Upper lobe of left lung (tissue), 4 donors: ENCODE results near the gene INTS2.

Source experiments
- POLR2A ChIP-seq, 4 donors: fragments of 450-650 bp; IDR thresholded peaks; one replicate each; pipeline ENCODE4 v1.5.1; 2016 to 2017; ENCODE audit warnings: antibody characterized with exemption in 4 of 4, mild to moderate bottlenecking in 2 of 4
- TF ChIP-seq, protein P1 (sequence below), 6 experiments: fragments of 450-650 bp in 4 of 6; fragments of 200-600 bp in 2 of 6; sonication (generic) in 2 of 6; IDR thresholded peaks; one replicate each; pipeline ENCODE4 v1.5.1; 2016 to 2019; ENCODE audit warnings: antibody characterized with exemption in 6 of 6

- TF ChIP-seq POLR2A (IDR thresholded peaks at IDR 0.05) = no peak
- TF ChIP-seq, protein P1, sequence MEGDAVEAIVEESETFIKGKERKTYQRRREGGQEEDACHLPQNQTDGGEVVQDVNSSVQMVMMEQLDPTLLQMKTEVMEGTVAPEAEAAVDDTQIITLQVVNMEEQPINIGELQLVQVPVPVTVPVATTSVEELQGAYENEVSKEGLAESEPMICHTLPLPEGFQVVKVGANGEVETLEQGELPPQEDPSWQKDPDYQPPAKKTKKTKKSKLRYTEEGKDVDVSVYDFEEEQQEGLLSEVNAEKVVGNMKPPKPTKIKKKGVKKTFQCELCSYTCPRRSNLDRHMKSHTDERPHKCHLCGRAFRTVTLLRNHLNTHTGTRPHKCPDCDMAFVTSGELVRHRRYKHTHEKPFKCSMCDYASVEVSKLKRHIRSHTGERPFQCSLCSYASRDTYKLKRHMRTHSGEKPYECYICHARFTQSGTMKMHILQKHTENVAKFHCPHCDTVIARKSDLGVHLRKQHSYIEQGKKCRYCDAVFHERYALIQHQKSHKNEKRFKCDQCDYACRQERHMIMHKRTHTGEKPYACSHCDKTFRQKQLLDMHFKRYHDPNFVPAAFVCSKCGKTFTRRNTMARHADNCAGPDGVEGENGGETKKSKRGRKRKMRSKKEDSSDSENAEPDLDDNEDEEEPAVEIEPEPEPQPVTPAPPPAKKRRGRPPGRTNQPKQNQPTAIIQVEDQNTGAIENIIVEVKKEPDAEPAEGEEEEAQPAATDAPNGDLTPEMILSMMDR (IDR thresholded peaks at IDR 0.05) = no peak
Observed at GRCh38 chr17:61867033-61867432, 60.7 kb downstream of the INTS2 start.
